Stimulated activated CD4-positive, alpha-beta T cell treated with anti-CD3 and anti-CD28 coated beads, Interleukin-1b, Interleukin-23, amount 100 ng/mL, for 48 hours (primary cell): ENCODE measurements around the gene CEP83.
A peak's percentile ranks its signal among the peaks of the same experiment; 100 is the strongest.

Experiments used
- DNase-seq: peaks from one replicate; pipeline ENCODE4 v3.0.0-alpha.2; 2020

The CEP83 gene

DNA sequence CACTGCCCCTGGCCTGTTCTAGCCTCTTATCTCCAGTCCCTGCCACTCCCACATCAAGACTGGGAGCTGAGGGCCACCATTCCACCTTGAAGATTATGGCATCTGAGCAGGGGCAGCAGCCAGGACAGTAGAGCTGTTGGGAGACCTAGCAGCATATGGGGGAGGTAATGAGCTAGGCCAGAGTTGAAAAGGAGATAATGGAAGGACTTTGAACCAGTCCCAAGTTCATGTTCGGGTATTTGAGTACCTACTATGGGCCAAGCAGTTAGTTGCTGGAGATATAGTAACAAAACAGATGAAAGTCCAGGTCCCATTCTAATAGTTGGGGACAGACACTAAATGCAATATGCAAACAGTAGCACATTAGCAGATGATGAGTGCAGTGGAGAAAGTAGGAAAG, 159.8 kb downstream of the CEP83 start:
- DNase-seq = no peak

DNA sequence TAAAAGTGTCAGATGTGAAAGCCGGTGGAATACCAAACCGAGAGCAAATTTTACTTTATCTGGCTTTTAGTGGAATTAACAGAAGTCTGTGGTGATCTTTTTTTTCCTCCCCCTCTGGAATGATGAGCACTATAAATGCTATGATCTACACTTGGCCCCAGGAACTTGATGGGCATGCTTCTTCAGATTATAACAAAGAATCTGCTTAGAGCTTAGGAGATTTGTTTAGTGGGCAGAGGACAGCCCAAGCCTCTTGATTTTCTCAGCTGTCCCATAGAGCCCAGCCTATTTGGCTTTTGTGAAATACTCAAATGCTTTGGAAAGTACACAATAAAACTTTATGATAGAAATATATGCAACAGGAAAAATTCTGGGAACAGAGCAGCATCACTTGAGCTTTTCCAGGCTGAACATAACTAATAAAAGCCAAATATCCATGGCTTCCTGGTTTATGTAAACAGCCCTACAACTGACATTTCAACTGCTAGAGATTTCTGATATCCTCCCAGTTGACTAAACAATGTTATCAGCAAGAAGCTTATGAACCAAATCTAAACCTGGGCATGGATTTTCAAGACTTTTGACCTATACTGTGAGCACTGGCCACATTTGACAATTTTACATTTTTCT, 161.7 kb downstream of the CEP83 start:
- no peak for DNase-seq

DNA sequence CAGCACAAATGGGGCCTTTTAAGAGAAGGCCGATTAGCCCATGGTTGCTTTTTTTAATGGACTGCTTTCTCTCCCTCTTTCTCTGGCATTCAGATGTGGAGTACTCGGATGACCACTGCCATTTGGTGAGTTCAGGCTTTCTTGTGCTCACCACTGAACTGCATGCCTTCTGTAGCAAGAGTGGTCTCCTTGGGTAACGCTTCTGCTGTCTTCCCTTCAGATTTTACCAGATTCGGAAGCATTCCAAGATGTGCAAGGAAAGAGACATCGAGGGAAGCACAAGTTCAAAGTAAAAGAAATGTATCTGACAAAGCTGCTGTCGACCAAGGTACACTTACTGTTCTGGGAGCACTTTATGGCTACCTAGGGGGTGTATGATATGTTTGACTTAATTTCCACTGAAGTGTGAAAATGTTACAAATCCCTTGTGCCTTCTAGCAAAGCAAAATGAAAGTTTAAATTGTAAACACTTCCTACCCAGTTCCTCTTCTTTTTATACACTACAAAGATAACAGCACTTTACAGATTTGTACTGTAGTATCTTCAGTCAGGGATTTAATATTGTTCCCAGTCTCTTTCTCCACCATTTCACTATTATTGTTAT, 162.5 kb downstream of the CEP83 start:
- DNase-seq = no peak

DNA sequence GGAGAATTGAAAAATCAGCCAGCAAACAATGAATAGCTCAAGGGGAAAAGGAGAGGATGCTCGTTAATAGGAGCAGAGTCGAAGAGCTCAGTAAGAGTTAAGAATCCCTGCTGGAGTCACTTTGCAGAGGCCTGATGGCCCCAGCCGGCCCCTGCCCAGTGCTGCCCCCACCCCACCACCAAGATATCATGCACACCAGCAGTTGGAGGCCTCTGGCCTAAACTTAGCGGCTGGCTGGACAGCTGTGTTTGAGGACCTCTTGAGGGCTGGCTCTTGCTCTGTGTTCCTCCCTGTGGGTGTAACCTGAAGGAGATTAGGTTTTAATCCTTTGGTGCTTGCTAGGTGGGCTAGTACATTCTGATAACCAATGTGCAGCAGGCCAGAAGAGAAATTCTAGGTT, 169.3 kb downstream of the CEP83 start:
- DNase-seq = no peak

DNA sequence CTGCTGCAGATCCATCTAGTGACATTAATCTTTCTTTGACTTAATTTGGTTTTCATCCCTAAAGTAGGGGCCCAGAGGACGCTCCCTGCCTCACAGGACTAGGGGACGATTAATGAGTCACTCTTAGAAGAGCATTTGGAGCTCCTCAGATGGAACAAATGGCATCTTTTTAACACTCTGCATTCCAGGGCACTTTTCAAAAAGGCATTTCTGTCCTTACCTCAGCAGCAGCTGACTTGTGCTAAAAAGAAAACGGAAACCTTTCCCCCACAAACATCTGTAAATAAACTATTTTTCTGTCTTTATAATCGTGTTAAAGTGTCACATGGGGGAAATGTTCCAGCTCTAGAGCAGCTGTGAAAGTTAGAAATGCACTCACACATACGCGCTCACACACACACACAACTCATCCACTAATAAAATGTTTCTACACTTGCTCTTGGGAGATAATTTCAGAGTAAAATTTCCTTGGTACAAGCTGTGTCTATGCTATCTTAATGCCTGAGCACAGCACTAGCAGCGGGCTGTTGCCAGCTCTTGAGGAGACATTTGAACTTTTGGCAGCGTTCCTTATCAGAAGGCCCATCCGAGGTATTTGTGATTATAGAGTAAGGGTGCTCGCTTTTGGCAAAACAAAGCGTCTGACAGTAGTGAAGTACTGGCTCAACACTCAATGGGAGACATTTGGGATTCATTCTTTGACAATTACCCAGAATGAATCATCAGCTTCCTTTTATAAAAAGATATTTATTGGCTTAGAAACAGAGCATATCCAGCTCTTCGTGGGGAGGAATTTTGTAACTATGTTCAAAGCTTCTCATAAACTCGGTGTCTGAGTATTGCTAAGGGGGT, 170.0 kb downstream of the CEP83 start:
- no peak for DNase-seq

DNA sequence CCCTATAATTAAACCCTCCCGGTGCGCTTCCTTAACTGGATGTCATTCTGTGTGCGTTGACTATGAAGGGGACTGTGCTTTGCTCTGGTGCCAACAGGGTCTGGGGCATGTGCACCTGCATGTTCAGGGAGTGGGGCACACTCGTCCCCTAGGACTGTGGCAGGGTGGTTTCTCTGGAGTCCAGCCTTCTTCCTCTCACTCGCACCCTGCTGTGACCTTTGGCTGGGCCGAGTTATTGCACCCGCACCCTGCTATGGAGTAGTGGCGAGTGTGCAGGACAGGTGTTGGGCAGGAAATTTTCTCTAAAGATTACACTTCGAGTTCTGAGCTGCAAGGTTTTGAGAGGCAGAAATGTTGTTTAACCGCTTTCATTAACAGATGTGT, 172.4 kb downstream of the CEP83 start:
- no peak for DNase-seq

DNA sequence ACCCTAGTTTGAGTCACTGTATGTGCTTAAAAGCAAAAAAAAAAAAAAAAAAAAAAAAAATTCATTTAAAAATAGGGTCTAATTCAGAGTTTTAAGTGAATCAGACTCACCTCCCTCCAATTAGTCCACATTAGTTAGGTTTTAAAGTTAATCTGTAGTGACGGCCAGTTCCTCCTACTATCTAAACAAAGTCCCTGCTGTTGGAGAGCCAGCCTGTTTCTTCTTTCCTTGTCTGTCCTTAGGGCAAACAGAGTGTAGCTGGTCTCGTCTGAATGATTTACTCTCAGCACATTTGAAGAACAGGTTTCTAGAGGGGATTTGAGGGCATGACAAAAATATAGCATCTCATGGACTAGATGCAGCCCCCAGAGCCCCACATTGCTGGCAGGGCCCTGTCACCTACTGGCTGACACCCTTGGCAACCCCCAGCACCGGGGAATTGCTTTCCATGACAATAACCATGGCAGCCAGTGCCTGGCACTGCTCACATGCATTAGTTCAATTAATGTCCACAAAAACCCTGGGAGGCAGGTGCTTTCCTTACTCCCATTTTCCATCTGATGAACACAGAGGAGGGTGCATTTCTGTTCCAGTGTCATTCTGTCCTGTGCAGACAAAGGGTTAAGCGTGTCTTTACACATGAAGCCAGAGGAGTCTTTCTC, 173.0 kb downstream of the CEP83 start:
- no peak for DNase-seq

DNA sequence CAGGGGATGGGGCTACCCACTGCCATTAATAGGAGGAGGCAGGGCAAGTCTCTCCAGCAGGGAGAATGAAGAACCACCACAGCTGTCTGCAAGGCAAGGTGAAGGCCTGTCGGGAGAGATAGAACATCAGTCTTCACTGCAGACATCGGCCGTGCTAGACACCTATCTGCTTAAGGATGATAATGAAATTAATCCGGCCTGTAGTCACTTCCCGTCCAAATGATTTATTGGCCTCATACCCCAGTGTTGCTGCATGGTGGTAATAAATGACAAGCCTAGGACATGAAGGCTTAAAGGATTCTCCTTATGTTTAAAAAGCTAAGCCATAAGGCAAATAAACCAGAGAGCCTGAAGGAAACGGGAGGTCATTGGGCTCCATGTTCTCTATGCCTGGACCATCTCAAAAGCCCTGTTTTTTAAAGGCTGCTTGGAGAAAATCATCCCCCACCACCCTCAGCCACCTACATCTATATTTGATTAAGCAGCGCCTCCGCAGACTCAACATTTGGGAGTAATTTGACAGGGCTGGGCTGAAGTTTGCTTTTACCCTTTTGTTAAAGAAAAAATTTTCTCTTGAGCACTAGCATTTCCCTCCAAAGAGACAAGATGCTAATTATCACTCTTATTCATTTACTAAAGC, 173.6 kb downstream of the CEP83 start:
- no peak for DNase-seq

DNA sequence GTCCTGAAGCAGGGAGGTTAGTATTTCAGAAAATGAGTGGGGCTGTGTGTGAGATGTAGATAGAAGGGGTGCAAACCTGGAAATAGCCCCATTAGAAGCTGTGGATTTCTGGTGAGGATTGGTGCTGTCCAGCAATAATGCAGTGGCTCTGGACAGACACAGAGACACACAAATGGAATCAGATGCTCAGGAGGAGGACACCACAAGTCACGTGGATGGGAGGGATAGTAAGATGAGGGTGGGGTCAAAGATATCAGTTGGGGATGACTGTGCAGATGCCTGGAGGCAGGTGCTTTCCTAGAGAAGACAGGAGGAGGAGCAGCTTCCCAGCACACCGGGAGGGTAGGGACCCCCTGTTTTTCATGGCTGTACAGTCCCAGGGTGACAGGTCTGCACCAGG, 174.8 kb downstream of the CEP83 start:
- DNase-seq = no peak

DNA sequence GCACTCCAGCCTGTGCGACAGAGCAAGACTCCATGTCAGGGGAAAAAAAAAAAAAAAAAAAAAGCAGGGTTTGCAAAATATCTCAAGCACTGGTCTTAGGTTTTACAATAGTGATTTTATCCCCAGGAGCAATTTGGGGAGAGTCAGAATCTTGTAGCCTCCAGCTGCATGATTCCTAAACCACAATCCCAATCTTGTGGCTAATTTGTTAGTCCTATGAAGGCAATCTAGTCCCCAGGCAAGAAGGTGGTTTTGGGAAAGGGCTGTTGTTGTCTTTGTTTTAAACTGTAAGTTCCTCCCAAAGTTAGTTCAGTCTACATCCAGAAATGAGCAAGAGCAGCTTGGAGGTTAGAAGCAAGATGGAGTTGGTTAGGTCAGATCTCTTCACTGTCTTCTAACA, 175.6 kb downstream of the CEP83 start:
- no peak for DNase-seq

DNA sequence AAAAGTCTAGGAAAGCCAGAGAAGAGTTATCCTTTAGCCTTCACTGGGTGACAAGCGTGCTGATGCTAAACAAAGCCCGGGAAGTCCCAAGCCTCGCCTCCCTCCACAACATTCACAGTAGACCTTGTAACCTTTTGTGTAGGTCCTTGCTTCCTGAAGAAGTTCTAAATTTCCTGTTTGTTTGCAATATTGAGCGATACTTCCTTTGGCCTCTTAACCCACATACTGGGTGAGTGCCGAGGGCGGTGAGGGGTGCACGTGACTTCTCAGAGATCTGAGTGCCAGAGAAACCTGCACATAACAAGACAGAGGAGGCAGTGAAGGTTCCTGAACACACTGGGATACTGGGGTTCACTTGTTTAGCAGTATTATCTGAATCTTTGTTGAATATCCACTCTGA, 177.0 kb downstream of the CEP83 start:
- peak; percentile 13 for DNase-seq

DNA sequence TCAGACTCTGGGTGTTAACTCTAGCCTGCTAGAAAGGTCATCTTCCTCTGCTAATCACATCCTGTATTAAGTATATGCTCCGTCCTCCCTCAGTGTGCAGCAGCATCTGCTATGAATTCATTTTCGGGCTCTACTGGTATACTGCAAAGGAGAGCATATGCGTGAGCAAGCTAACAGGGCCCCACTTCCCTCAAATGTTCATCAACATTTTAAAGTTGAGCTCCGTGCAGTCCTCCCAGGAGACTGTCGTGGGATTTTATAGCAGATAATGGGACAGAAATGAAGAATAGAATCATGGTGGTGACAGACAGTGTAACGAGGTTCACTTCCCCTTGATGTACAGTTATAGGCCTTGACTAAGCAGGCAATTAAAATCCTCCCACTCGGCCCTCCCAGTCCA, 179.6 kb downstream of the CEP83 start:
- DNase-seq = no peak

DNA sequence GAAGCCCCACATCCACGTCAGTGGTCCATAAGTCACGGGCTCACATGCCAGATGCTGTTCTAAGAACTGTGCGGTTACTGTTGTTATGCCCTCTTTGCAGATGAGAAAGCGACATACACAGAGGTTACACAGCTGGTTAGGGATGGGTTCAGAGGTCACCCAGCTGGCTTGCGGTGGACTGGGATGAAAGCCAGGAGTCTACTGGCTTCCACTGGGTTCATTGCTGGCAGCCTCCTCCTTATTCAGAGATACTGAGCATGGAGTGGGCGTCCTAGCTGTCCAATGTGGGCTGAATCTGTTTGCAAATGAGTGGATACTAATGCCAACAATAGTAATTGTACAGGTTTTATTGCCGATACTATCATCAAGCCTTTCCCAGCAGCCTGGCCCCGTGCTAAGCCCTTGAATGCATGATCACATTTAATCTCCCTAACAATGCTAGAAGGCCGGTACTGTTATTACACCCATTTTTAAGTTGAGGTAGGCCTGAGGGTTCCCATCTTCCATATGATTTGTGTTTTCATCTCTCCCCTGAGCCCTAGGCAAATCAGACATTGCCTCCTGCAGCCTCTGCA, 182.2 kb downstream of the CEP83 start:
- no peak for DNase-seq

DNA sequence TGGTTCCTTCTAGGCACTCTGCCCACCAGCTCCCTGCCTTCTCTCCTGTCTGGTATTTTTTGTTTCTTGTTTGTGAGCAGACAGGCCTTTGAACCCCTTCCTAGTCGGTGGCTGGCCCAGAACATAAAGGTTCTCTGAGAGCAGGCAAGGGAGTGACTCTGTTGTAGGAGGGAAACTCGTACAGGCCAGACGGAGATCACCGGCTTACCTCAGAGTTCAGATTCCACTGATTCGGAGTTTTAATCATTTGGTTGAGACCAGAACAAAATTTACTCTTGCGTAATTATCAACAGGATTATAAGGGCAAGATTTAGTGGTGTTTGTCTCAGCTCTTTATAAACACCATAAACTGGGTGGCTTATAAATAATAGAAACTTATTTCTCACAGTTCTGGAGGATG, 182.9 kb downstream of the CEP83 start:
- no peak for DNase-seq

DNA sequence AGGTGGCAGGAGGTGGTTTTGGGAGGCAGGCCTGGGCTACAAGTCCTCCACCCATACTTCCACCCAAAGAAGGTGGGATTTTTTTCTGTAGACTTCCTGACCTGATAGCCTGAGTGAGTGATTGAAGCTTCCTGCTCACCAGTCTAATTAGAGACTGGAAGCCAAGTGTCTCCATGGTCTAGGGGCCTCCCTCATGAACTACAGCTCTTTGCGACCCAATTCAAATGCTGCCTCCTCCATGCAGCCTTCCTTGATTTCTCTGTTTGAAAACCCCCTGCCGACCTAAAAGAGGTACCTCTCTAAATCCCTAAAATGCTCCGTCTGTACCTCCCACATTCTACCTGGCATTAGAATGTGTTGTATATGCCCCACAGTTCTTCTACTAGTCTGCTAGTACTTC, 186.4 kb downstream of the CEP83 start:
- no peak for DNase-seq

DNA sequence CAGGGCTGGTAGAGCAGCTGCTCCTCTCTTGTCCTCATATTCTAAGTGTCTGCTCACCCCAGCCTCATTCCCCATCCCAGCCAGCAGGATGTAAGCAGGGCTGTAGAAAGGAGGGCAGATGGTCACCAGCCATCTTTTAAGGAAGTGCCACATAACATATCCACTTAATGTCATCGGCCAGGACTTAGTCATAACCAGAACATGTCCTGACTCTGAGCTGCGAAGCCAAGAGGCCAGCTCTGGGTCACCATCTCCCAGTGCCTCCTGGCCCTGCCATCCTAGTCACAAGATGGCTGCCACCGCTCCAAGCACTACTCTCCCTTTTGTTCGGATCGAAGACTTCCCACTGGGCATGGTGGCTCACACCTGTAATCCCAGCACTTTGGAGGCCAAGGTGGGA, 187.4 kb downstream of the CEP83 start:
- DNase-seq = no peak

DNA sequence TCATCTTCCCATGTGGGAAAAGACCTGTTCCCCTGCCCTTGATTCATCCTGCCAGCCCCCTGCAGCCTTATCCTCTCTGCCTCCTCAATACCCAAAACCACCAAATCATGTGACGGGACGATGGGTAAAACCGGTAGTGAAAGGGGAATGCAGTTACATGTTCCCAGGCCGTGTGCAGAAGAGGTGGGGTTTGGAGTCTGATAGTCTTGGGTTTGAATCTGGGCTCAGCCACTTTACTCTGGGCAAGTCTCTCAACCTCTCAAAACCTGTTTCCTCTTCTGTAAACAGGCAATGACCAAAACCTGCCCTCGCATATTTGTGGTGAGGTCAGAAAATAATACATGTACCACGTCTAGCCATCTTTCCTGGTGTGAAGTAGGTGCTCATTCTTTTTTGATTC, 188.3 kb downstream of the CEP83 start:
- DNase-seq = no peak

DNA sequence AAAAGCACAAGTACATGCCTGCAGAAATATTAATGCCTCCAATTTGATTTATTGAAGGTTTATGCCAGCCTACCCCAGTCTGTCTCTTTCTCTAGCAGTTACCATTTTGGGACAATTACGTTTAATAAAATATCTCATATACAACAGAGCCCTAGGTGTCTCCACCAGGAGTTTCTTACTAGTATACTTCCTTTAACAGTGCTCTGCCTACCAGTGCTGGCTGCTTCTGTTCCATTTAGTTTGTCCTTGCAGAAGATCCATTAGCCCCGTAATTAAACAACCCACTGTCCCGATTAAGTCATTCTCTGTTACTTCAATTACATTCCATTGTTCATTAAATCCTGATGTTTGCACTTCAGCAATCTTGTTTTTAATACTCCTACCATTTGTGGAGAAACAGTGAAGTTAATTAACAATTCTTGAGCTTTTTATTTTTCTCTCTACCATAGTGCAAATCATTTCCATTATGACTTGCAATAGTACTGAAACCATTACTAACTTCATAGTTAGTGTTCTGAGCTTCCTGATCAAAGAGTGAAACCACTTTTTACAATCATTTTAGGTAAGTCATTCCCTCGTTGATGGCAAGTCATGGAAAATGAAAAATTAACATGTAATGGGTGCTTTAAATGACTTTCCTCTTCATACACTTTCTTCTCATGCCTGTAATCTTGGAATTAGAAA, 190.2 kb downstream of the CEP83 start:
- no peak for DNase-seq

DNA sequence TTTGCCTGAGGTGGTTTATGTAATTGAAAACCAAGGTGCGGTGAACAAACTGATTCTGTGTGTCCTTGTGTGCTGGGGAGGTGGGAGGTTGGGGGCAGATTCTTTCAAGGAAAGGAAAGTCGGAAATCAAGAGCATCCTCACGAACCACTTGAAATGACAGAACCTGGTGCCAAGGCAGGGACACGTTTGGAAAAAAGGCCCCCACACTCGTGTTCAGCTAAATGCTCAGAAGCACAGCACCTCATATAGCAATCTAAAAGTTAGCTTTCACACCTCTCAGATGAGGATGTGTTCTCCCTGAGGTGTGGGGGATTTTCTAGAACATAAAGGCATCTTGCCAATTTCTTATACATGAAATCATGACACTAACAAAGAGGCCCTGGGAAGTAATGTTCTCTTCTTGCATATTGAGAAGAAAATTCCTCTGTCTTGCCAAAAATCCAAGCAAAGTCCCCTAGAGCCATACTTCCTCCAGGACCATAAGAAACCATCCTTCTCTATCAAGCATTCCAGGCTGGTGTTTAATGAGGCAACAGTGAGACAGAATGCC, 191.7 kb downstream of the CEP83 start:
- no peak for DNase-seq

DNA sequence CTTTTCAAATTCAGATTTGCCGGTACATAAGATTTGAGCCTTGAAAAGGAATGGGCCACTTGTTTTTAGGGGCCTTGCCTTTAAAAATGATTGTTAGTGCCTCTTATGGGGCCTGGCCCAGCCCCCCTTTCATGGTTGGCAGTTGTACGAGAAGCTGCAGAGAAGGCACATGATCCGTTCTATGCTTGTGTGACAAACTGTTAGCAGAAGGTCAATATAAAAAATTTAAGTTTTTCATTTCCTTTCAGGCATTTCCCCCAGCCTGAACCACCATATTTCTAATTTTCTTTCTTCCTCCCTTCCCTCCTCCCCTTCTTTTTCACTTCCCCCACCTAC, 192.2 kb downstream of the CEP83 start:
- no peak for DNase-seq

DNA sequence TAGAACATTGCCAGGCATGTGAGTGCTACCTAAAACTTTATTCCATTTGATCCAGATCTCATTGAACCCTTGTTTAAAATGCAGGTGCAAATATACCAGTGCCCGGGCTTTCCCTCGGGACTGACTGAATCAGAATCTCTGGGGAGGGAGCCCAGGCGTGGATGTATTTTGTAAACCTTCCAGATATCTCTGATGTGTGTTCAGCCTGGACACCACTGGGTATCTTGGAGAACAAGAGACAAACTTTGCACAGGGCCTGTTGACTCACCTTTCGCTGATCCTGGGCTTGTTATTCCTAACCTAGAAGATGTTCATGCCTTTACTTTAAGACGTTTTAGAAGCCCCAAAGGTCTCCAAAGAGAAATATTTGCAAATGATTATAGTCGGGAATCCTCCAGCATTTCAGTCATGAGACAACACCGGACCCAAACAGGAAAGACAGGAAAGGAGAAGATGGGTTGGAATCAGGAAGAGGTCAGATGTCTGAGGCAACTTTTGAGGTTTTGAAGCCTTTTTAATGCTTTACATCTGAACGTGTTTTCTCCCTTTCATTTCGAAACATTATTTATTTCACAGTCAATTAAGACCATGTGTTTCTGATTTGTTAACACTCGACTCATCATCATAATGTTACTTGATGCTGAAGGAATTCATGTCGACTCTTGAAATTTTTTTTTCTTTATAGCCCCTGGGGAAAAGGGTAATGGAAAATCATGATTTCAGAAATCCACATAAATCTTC, 192.7 kb downstream of the CEP83 start:
- DNase-seq = no peak
